Measurements from ENCODE around the gene RALGPS2.

Gene RALGPS2

DNA sequence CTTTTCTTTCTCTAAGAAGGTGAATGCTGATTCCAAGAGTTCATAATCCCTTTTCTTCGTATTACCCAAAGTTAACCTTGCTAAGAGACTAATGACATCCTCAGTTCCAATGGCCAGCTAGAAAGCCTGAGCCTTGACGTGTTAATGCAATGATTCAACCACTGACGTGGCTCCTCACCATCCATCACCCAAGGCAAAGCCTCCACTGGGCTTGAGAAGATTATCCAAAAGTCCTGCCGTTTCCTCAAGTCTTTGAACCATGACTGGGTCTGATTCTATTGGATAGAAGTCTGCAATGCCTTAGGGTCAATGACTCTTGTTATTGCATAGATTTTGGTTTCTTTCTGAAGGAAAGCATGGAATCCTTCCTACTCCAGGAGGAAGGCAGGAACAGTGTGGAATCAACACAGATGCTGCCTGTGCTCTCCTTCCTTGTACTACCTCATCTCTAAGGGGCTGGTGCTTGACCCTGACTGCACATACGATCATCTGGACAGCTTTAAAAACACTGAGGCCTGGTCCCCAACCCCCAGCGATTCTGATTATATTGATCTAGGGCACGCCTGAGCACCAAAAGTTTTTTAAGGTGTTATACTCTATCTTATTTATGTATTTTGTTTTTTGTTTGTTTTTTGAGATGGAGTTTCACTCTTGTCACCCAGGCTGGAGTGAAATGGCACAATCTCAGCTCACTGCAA is 215.2 kb downstream of the RALGPS2 start:
- no peaks in the 10 kb centered on the region for H3K9me3 ChIP-seq
- H3K36me3 ChIP-seq = no peaks in the 10 kb centered on the region
- peaks cover 0 to 6% of the 10 kb centered on the region in 2 experiments for H3K4me1 ChIP-seq (ENCODE audit: control insufficient read depth in 1 of 2, insufficient read depth in 1 of 2, low read depth in 1 of 2, low read length in 1 of 2)
- no peak overlapping the region for H3K4me3 ChIP-seq (ENCODE audit: low read depth in 1 of 2, low read length in 1 of 2)
- H3K27ac ChIP-seq = no peak overlapping the region
- no peaks in the 10 kb centered on the region for H3K27me3 ChIP-seq
- TF ChIP-seq, protein P1, sequence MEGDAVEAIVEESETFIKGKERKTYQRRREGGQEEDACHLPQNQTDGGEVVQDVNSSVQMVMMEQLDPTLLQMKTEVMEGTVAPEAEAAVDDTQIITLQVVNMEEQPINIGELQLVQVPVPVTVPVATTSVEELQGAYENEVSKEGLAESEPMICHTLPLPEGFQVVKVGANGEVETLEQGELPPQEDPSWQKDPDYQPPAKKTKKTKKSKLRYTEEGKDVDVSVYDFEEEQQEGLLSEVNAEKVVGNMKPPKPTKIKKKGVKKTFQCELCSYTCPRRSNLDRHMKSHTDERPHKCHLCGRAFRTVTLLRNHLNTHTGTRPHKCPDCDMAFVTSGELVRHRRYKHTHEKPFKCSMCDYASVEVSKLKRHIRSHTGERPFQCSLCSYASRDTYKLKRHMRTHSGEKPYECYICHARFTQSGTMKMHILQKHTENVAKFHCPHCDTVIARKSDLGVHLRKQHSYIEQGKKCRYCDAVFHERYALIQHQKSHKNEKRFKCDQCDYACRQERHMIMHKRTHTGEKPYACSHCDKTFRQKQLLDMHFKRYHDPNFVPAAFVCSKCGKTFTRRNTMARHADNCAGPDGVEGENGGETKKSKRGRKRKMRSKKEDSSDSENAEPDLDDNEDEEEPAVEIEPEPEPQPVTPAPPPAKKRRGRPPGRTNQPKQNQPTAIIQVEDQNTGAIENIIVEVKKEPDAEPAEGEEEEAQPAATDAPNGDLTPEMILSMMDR (IDR thresholded peaks at IDR 0.05) = no peak

DNA sequence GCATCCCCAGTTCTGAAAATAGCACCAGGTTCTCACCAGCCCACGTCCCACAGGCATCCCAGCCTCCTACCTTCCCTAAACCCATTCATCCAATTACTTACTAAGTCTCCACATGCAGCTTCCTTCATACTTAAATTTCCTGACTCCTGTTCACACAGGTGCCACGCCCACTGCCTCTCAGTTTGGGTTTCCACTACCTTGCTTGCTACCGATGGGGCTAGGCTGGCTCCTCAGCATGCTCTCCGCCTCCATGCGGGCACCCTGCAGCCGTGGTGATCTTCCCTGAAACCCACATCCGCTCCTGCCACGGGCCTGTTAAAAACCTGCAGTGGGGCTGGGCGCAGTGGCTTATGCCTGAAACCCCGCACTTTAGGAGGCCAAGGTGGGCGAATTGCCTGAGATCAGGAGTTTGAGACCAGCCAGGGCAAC is 216.2 kb downstream of the RALGPS2 start:
- no peaks in the 10 kb centered on the region for H3K9me3 ChIP-seq
- H3K27me3 ChIP-seq = no peaks in the 10 kb centered on the region
- H3K4me1 ChIP-seq (ENCODE audit: control insufficient read depth in 1 of 2, insufficient read depth in 1 of 2, low read depth in 1 of 2, low read length in 1 of 2) = peaks cover 0 to 6% of the 10 kb centered on the region in 2 experiments
- no peaks in the 10 kb centered on the region for H3K36me3 ChIP-seq
- TF ChIP-seq, protein P1 (IDR thresholded peaks at IDR 0.05) = no peak
- no peak overlapping the region for H3K27ac ChIP-seq
- H3K4me3 ChIP-seq (ENCODE audit: low read depth in 1 of 2, low read length in 1 of 2) = no peak overlapping the region

DNA sequence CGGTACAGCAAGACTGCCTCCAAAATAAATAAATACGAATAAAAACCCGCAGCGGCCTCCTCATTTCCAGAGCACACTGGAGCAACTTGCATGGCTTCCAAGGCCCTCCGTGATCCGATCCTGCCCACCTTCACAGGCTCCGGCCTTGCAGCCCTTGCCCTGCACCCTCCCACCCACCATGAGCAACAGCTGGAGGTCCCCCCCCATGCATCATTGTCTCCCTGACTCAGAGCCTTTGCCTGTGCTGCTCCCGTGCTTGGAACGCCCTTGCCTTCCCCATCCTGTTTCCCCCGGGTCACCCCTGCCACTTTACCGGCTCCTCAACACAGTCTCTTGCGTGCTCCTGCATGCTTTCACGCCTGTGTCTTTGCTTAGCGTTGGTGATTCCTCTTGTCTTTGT is 216.8 kb downstream of the RALGPS2 start:
- H3K4me1 ChIP-seq (ENCODE audit: control insufficient read depth in 1 of 2, insufficient read depth in 1 of 2, low read depth in 1 of 2, low read length in 1 of 2) = peaks cover 0 to 6% of the 10 kb centered on the region in 2 experiments

DNA sequence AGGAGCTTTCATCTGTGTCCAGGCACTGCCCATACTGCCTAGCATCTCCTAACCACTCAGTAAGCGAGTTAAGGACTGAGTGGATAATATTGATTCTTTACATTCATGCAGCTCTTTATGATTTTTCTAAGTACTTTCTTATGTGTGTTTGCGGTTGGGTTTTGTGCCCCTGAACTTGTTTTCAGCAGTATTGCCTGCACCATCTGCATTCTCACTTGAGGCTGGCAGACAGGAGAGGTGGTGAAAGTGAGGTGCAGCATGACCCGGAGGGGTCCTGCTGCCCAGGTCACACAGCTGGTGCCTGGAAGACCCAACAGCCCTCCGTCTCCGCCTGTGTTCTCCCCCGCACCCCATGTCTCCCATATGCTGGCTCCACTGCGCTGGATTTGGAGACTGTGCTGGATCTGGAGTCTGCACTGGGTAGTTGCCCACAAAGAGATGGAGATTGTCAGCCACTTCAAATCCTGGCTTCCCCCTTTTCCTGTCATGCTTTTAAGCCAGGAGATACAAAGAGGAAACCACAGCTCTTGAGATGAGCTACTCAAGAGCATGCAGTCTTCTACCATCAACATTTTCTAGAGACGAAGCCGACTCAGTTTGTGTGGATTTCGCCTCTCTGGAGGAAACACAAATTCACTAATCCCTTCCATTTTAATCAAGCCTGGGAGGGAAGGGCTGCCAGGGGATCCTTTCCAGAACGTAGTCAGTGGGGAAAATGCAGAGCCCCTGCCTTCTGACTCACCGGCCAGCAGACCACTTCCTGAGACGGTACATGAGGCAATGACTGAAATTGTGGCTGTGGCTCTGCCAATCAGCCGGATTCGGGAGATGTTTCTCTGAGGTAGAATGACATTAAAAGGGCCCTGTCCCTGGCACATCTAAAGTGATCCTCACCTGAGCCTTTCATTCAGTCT is 217.5 kb downstream of the RALGPS2 start:
- no peaks in the 10 kb centered on the region for H3K9me3 ChIP-seq
- no peak overlapping the region for H3K27ac ChIP-seq
- H3K4me3 ChIP-seq (ENCODE audit: low read depth in 1 of 2, low read length in 1 of 2) = no peak overlapping the region
- peaks cover 0 to 6% of the 10 kb centered on the region in 2 experiments for H3K4me1 ChIP-seq (ENCODE audit: control insufficient read depth in 1 of 2, insufficient read depth in 1 of 2, low read depth in 1 of 2, low read length in 1 of 2)
- H3K36me3 ChIP-seq = no peaks in the 10 kb centered on the region
- TF ChIP-seq, protein P1 (IDR thresholded peaks at IDR 0.05) = no peak
- no peaks in the 10 kb centered on the region for H3K27me3 ChIP-seq

More for the DNA sequence above, 216.8 kb downstream of the RALGPS2 start:
- Histone ChIP-seq H3K27ac (no peak overlapping the region), H3K9me3 (no peaks in the 10 kb centered on the region), H3K36me3 (no peaks in the 10 kb centered on the region), H3K27me3 (no peaks in the 10 kb centered on the region), H3K4me3 (ENCODE audit: low read depth in 1 of 2, low read length in 1 of 2) (no peak overlapping the region)
- TF ChIP-seq, protein P1 (IDR thresholded peaks at IDR 0.05) = no peak

DNA sequence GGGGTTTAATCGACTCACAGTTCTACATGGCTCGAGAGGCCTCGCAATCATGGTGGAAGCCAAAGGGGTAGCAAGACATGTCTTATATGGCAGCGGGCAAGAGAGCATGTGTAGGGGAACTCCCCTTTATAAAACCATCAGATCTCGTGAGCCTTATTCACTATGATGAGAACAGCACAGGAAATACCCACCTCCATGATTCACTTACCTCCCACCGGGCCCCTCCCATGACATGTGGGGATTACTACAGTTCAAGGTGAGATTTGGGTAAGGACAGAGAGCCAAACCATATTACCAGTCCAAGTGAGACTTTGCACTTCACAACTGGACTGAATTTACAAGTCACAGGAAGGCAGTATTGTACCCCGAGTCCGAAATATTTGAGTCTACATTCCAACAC is 219.7 kb downstream of the RALGPS2 start:
- Histone ChIP-seq H3K27me3 (no peaks in the 10 kb centered on the region), H3K27ac (no peak overlapping the region), H3K36me3 (no peaks in the 10 kb centered on the region), H3K4me3 (ENCODE audit: low read depth in 1 of 2, low read length in 1 of 2) (no peak overlapping the region), H3K9me3 (no peaks in the 10 kb centered on the region), H3K4me1 (ENCODE audit: control insufficient read depth in 1 of 2, insufficient read depth in 1 of 2, low read depth in 1 of 2, low read length in 1 of 2) (peaks cover 0 to 6% of the 10 kb centered on the region in 2 experiments)
- TF ChIP-seq, protein P1 (IDR thresholded peaks at IDR 0.05) = no peak

Measured in neutrophil (primary cell).